Stomach (tissue), 9 donors: Measurements from ENCODE around the gene ITGAE. TPM values are rescaled to one million over a fixed set of nuclear protein-coding genes. Genes with fewer than 3 reads are reported as not detected.

Experiments
- DNase-seq, 2 donors: peaks; one replicate each; pipeline versions ENCODE4 v3.0.0 to v3.0.0-alpha.2; 2013 to 2019
- H3K27ac ChIP-seq, 5 donors: fragments of 200-600 bp in 4 of 5; sonication (generic) in 4 of 5; one replicate each; pipeline ENCODE4 v1.5.1; 2013 to 2019; ENCODE audit warnings: mild to moderate bottlenecking in 1 of 5, moderate library complexity in 1 of 5
- H3K27me3 ChIP-seq, 3 donors: fragments of 200-600 bp; sonication (generic); one replicate each; pipeline ENCODE4 v1.5.1; 2017 to 2019; ENCODE audit warnings: mixed run types in 1 of 3
- H3K36me3 ChIP-seq, 4 donors: fragments of 200-600 bp; sonication (generic); 1 replicate in 3 of 4; 2 replicates in 1 of 4; pipeline ENCODE4 v1.5.1; 2016 to 2019
- H3K4me1 ChIP-seq, 4 donors: fragments of 200-600 bp; sonication (generic); one replicate each; pipeline ENCODE4 v1.5.1; 2016 to 2019
- H3K4me3 ChIP-seq, 4 donors: fragments of 200-600 bp; sonication (generic) in 3 of 4; one replicate each; pipeline ENCODE4 v1.5.1; 2016 to 2019; ENCODE audit warnings: mild to moderate bottlenecking in 1 of 4
- H3K9me3 ChIP-seq, 4 donors: fragments of 200-600 bp; sonication (generic); one replicate each; pipeline ENCODE4 v1.5.1; 2016 to 2019
- CTCF ChIP-seq, 7 experiments: fragments of 450-650 bp in 4 of 7; fragments of 200-600 bp in 3 of 7; sonication (generic) in 3 of 7; IDR thresholded peaks; one replicate each; pipeline ENCODE4 v1.5.1; 2016 to 2019; ENCODE audit warnings: antibody characterized with exemption in 7 of 7, control low read depth in 2 of 7, mild to moderate bottlenecking in 1 of 7
- EP300 ChIP-seq: sonication (generic); formaldehyde crosslinking; IDR thresholded peaks from one replicate; pipeline ENCODE4 v1.6.1; 2017; ENCODE audit warnings: antibody characterized with exemption
- POLR2A ChIP-seq, 4 donors: fragments of 450-650 bp; IDR thresholded peaks; one replicate each; pipeline ENCODE4 v1.6.1; 2016; ENCODE audit warnings: antibody characterized with exemption in 4 of 4, control low read depth in 2 of 4, mild to moderate bottlenecking in 1 of 4, moderate library complexity in 1 of 4
- POLR2AphosphoS5 ChIP-seq, 3 donors: sonication (generic); formaldehyde crosslinking; IDR thresholded peaks; one replicate each; pipeline ENCODE4 v1.6.1; 2016; ENCODE audit warnings: antibody characterized with exemption in 3 of 3
- WGBS, 5 donors: extraction: QIAGEN DNeasy Blood & Tissue Kit in 3 of 5; methylation state at CpG; one replicate each; pipeline versions ENCODE4 v1.1.5 to v1.1.7; 2013 to 2018; 5-methylcytosine and 5-hydroxymethylcytosine counted together
- intact Hi-C: fragments of 100-400 bp; cut with DNase I; formaldehyde crosslinking; loops from one replicate; pipeline ENCODE4 v1.15.1; 2023; ENCODE audit warnings: low total_unique reads
- polyA plus RNA-seq, 3 donors: library from polyadenylated mRNA; stranded (reverse); fragments of 200-250 nt; gene quantifications; one replicate each; pipeline ENCODE4 v1.2.3, GENCODE V29; 2013
- total RNA-seq, 5 donors: library from RNA; depleted of rRNA; stranded (reverse); fragments of >200 nt; gene quantifications; one replicate each; pipeline versions ENCODE4 v1.1.0 to v1.2.3, GENCODE V29; 2014 to 2016
- donor health status: healthy with polysubstance abuse.
- donor health status: Bipolar disorder and iron deficiency.
- donor health status: healthy.

The ITGAE gene
- total and polyA plus RNA-seq, 8 donors = 4.5 to 66.8 (median 31.0) TPM

- TF ChIP-seq EP300 = no peak
- peak within 1 kb of the TSS in 1 of 5 donors; percentile 16 for H3K27ac ChIP-seq
- peak in 1 of 2 donors; percentile 62 for DNase-seq
These were observed 105.1 kb downstream of the ITGAE start, which contains the start of gene P2RX5 for GRCh38 chr17:3695723-3696411. P2RX5 (minus strand) TSS chr17:3696155; CDS start chr17:3696005, 150 bp downstream.

DNA sequence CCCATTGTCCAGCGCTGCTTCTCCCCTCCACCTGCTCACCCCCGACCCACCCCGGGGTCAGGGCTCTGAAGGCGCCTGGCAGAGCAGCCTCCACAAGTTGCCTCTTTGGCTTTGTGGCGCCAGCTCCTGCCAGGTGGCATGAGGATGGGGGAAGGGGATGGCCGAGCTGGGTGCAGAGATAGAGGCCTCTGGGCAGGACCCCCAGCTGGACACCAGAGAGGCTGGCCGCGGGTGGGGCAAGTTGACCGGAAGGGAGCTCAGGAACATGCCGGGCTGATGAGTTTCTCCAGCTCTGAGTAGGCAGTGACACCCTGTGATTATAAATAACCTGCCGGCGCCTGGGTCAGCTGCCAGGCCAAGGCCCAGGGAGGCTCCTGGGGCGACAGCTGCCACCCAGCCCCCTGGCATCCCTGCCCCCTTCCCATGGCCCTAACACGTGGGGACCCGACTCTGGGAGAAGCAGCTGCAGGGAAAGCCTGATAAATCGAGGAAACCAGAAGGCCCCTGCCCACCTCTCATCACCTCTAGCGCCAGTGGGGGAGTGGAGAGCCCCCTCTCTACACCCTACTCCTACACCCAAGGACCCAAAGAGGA is 105.8 kb downstream of the ITGAE start:
- H3K27me3 ChIP-seq = peaks cover 0 to 83% (median 32%) of the 10 kb centered on the region in 3 donors

More at GRCh38 chr17:3695723-3696411, 105.1 kb downstream of the ITGAE start, which contains the start of gene P2RX5:
- Histone ChIP-seq H3K27me3 (peaks cover 0 to 76% (median 32%) of the 10 kb centered on the region in 3 donors), H3K36me3 (no peaks in the 10 kb centered on the region), H3K4me1 (peaks cover 16 to 27% (median 23%) of the 10 kb centered on the region in 4 donors), H3K9me3 (peaks cover 0 to 13% (median 10%) of the 10 kb centered on the region in 4 donors), H3K4me3 (peak within 1 kb of the TSS; percentile 44 to 69 (median 50))
- intact Hi-C loops = no loop called here
- 0 to 2% (median 1%) methylated on average over 32 to 65 of the region's 65 CpGs for WGBS, 5 donors

DNA sequence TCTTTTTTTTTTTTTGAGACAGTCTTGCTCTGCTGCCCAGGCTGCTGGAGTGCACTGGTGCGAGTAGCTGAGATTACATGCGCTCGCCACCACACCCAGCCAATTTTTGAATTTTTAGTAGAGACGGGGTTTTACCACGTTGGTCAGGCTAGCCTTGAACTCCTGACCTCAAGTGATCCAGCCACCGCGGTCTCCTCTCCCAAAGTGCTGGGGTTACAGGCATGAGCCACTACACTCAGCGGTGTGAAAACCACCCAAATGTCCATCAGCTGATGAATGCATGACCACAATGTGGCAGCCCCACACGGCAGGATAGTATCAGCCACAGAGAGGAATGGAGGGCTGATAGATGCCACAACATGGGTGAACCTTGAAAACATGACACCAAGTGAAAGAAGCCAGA is 107.2 kb downstream of the ITGAE start:
- Histone ChIP-seq H3K27me3 (peaks cover 0 to 95% (median 32%) of the 10 kb centered on the region in 3 donors), H3K9me3 (peaks cover 0 to 13% (median 10%) of the 10 kb centered on the region in 4 donors), H3K36me3 (peaks cover 0 to 3% (median 0%) of the 10 kb centered on the region in 4 donors), H3K4me1 (peaks cover 16 to 27% (median 23%) of the 10 kb centered on the region in 4 donors), H3K27ac (no peak overlapping the region), H3K4me3 (no peak overlapping the region)
- intact Hi-C loops = no loop called here
- WGBS, 5 donors = 57 to 76% (median 68%) methylated on average over 9 of the region's 9 CpGs
- no peak for DNase-seq
- TF ChIP-seq CTCF (IDR thresholded peaks at IDR 0.05) = no peak
- no peak for TF ChIP-seq POLR2AphosphoS5 (IDR thresholded peaks at IDR 0.05)
- no peak for TF ChIP-seq POLR2A (IDR thresholded peaks at IDR 0.05)
- no peak for TF ChIP-seq EP300

More for the DNA sequence above, 105.8 kb downstream of the ITGAE start:
- DNase-seq = no peak
- intact Hi-C loops = no loop called here
- Histone ChIP-seq H3K36me3 (no peaks in the 10 kb centered on the region), H3K9me3 (peaks cover 0 to 13% (median 10%) of the 10 kb centered on the region in 4 donors), H3K27ac (peak overlapping the region in 1 of 5 donors; percentile 16), H3K4me1 (peaks cover 16 to 27% (median 23%) of the 10 kb centered on the region in 4 donors), H3K4me3 (peak overlapping the region; percentile 44 to 69 (median 50))
- WGBS, 5 donors = 9 to 35% (median 12%) methylated on average over 8 to 17 of the region's 17 CpGs
- TF ChIP-seq EP300 (no peak), POLR2A (IDR thresholded peaks at IDR 0.05) (no peak), POLR2AphosphoS5 (IDR thresholded peaks at IDR 0.05) (no peak), CTCF (IDR thresholded peaks at IDR 0.05) (no peak)

GRCh38 chr17:3693141-3693540 is 107.8 kb downstream of the ITGAE start:
- H3K27ac ChIP-seq = no peak overlapping the region
- peaks cover 16 to 27% (median 23%) of the 10 kb centered on the region in 4 donors for H3K4me1 ChIP-seq
- 42 to 61% (median 50%) methylated on average over 4 of the region's 4 CpGs for WGBS, 5 donors
- TF ChIP-seq EP300 (no peak), CTCF (IDR thresholded peaks at IDR 0.05) (no peak), POLR2A (IDR thresholded peaks at IDR 0.05) (no peak), POLR2AphosphoS5 (IDR thresholded peaks at IDR 0.05) (no peak)
- intact Hi-C loops = no loop called here
- no peak for DNase-seq
- peaks cover 0 to 90% (median 32%) of the 10 kb centered on the region in 3 donors for H3K27me3 ChIP-seq
- no peak overlapping the region for H3K4me3 ChIP-seq
- H3K9me3 ChIP-seq = peaks cover 0 to 8% (median 6%) of the 10 kb centered on the region in 4 donors
- H3K36me3 ChIP-seq = peaks cover 0 to 3% (median 0%) of the 10 kb centered on the region in 4 donors
